ENCODE measurements around the gene ST6GAL1. TPM values are rescaled to one million over a fixed set of nuclear protein-coding genes. Genes with fewer than 3 reads are reported as not detected.

The ST6GAL1 gene
- total RNA-seq, 4 donors from 2014 or later: 11.1 to 29.8 (median 18.6) TPM

DNA sequence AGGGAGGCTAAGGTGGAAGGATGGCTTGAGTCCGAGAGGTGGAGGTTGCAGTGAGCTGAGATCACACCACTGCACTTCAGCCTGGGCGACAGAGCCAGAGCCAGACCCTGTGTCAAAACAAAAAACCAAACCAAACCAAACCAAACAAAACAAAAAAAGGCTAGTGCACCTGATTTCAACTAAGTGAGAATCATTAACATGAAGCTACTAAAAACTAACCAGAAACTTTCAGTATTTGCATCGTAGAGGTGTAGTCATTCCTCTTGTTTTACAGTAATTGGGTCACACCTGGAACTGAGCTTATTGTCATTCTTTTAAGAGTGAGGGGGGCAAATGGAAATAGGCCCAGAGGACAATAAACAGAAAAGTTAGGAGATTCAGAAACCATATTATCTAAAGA lies 58.5 kb downstream of the ST6GAL1 start:
- no peak for TF ChIP-seq POLR2A (IDR thresholded peaks at IDR 0.05)
- no peak for TF ChIP-seq CTCF (IDR thresholded peaks at IDR 0.05 in 4 of 5, conservative IDR thresholded peaks at IDR 0.05 in 1 of 5)
- H3K27me3 ChIP-seq: no peaks in the 10 kb centered on the region
- intact Hi-C loops (cut with DNase I; ENCODE audit: low total_unique reads): no loop called here

GRCh38 chr3:186989429-186989828 lies 59.1 kb downstream of the ST6GAL1 start:
- Histone ChIP-seq H3K9me3 (no peaks in the 10 kb centered on the region), H3K4me3 (no peak overlapping the region), H3K36me3 (no peaks in the 10 kb centered on the region), H3K4me1 (peaks cover 30 to 38% of the 10 kb centered on the region in 2 donors), H3K27me3 (no peaks in the 10 kb centered on the region), H3K27ac (peak overlapping the region in 1 of 4 donors; percentile 16)
- no peak for TF ChIP-seq POLR2A (IDR thresholded peaks at IDR 0.05)
- TF ChIP-seq CTCF (IDR thresholded peaks at IDR 0.05 in 4 of 5, conservative IDR thresholded peaks at IDR 0.05 in 1 of 5): no peak
- DNase-seq (no peak), ATAC-seq (no peak)
- in situ Hi-C loops (cut with MboI; ENCODE audit: low sequenced_read_pairs in 4 of 4): no loop called here
- intact Hi-C loops (cut with DNase I; ENCODE audit: low total_unique reads): no loop called here

More for the DNA sequence above, 58.5 kb downstream of the ST6GAL1 start:
- in situ Hi-C loops (cut with MboI; ENCODE audit: low sequenced_read_pairs in 4 of 4): no loop called here
- DNase-seq (no peak), ATAC-seq (no peak)
- Histone ChIP-seq H3K4me3 (no peak overlapping the region), H3K9me3 (no peaks in the 10 kb centered on the region), H3K36me3 (no peaks in the 10 kb centered on the region), H3K27ac (no peak overlapping the region), H3K4me1 (peaks cover 30 to 43% of the 10 kb centered on the region in 2 donors)

DNA sequence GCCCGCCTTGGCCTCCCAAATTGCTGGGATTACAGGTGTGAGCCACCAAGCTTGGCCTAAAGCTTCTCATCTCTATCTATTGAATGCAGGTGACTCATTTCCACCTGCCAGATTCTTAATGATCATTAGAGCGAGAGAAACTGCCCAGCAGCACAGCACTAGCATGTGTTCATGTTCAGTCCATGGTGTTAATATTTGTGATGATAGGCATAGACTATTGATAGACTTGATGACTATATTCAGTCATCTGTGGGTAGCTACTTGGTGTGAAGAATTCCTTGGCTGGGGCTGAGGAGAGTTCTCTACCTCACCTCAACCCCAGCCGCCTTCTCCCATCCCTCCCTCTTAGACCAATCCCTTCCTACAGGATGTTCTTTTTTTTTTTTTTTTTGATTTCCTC lies 60.0 kb downstream of the ST6GAL1 start:
- intact Hi-C loops (cut with DNase I; ENCODE audit: low total_unique reads): no loop called here
- no peak for ATAC-seq
- Histone ChIP-seq H3K9me3 (no peaks in the 10 kb centered on the region), H3K4me1 (peaks cover 30 to 34% of the 10 kb centered on the region in 2 donors), H3K36me3 (no peaks in the 10 kb centered on the region), H3K4me3 (no peak overlapping the region), H3K27me3 (no peaks in the 10 kb centered on the region), H3K27ac (peak overlapping the region in 3 of 4 donors; percentile 60 to 66 (median 65))
- no peak for DNase-seq
- TF ChIP-seq CTCF (IDR thresholded peaks at IDR 0.05 in 4 of 5, conservative IDR thresholded peaks at IDR 0.05 in 1 of 5): no peak
- no peak for TF ChIP-seq POLR2A (IDR thresholded peaks at IDR 0.05)
- in situ Hi-C loops (cut with MboI; ENCODE audit: low sequenced_read_pairs in 4 of 4): no loop called here

DNA sequence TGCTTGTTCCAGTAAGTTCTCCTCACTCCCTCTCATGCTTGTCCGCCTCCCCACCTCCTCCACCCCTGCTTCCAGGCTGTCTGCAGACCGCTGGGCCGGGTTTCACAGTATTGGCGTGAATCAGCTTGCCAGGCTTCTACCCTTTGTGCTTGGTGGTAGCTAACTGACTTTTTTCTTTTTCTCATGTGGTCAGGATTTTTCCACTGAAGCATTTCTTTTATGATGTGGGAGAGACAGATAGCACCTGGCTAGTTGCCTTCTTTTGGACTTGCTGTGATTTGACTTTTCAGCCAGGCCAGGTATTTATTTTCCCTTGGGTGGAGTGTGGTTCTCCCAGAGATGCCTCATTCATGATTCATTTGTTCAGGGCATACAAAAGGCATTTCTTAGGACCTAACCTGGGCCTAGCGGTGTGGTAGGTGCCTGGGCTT lies 60.6 kb downstream of the ST6GAL1 start:
- DNase-seq (peak; percentile 44 to 53), ATAC-seq (peak in 1 of 2 donors; percentile 17)
- intact Hi-C loops (cut with DNase I; ENCODE audit: low total_unique reads): no loop called here

More for the DNA sequence above, 60.6 kb downstream of the ST6GAL1 start:
- H3K36me3 ChIP-seq: no peaks in the 10 kb centered on the region
- peaks cover 27 to 30% of the 10 kb centered on the region in 2 donors for H3K4me1 ChIP-seq
- H3K27me3 ChIP-seq: no peaks in the 10 kb centered on the region
- H3K4me3 ChIP-seq: no peak overlapping the region
- peak overlapping the region in 3 of 4 donors; percentile 60 to 66 (median 65) for H3K27ac ChIP-seq
- H3K9me3 ChIP-seq: no peaks in the 10 kb centered on the region
- TF ChIP-seq POLR2A (IDR thresholded peaks at IDR 0.05) (no peak), CTCF (IDR thresholded peaks at IDR 0.05 in 4 of 5, conservative IDR thresholded peaks at IDR 0.05 in 1 of 5) (no peak)
- in situ Hi-C loops (cut with MboI; ENCODE audit: low sequenced_read_pairs in 4 of 4): no loop called here

Measured in gastrocnemius medialis (tissue), 4 donors.